Right lobe of liver (tissue), 6 donors: ENCODE results near the gene SOX15. TPM values are rescaled to one million over a fixed set of nuclear protein-coding genes. Genes with fewer than 3 reads are reported as not detected.

Source experiments
- ATAC-seq, 4 donors: fragments of 200-7000 bp; cut with Tn5 transposase; one replicate each; pipeline ENCODE4 v1.9.1; 2020; ENCODE audit warnings: mild to moderate bottlenecking in 4 of 4, moderate library complexity in 4 of 4
- DNase-seq, 3 donors: peaks; one replicate each; pipeline ENCODE4 v3.0.0-alpha.2; 2020
- H3K27ac ChIP-seq, 3 donors: fragments of 200-600 bp; one replicate each; pipeline ENCODE4 v1.8.0; 2022
- H3K27me3 ChIP-seq, 2 donors: fragments of 200-600 bp; one replicate each; pipeline ENCODE4 v1.8.0; 2022
- H3K36me3 ChIP-seq, 4 donors: fragments of 200-600 bp; sonication (generic) in 1 of 4; one replicate each; pipeline versions ENCODE4 v1.5.1 to v1.8.0; 2017 to 2022; ENCODE audit warnings: control low read depth in 1 of 4
- H3K4me1 ChIP-seq, 4 donors: fragments of 200-600 bp; sonication (generic) in 1 of 4; one replicate each; pipeline versions ENCODE4 v1.5.1 to v1.8.0; 2017 to 2022; ENCODE audit warnings: control low read depth in 1 of 4
- H3K4me3 ChIP-seq, 3 donors: fragments of 200-600 bp; one replicate each; pipeline ENCODE4 v1.8.0; 2022
- H3K9me3 ChIP-seq, 4 donors: fragments of 200-600 bp; sonication (generic) in 1 of 4; one replicate each; pipeline versions ENCODE4 v1.5.1 to v1.8.0; 2017 to 2022; ENCODE audit warnings: control low read depth in 1 of 4
- POLR2A ChIP-seq: fragments of 450-650 bp; IDR thresholded peaks from one replicate; pipeline ENCODE4 v1.6.1; 2017; ENCODE audit warnings: antibody characterized with exemption, mild to moderate bottlenecking
- WGBS: methylation state at CpG from one replicate; pipeline ENCODE4 v1.1.6; 2018; ENCODE audit warnings: low coverage, low lambda C conversion rate; ENCODE audit not compliant: insufficient coverage; ENCODE audit errors: missing lambda C conversion rate; 5-methylcytosine and 5-hydroxymethylcytosine counted together
- intact Hi-C, 2 donors: fragments of 100-400 bp; cut with DNase I; formaldehyde crosslinking; loops; one replicate each; pipeline versions ENCODE4 v1.11.2 to v1.14.1; 2022
- total RNA-seq, 6 experiments: library from RNA; depleted of rRNA in 2 of 6; stranded (reverse); fragments of >200 nt in 2 of 6; fragmentation: NEBNext Ultra II Directional in 3 of 6; extraction: Animal tissue kit (Norgen Biotek cat#: 25700) in 3 of 6; gene quantifications; one replicate each; pipeline versions ENCODE4 v1.1.0 to v1.2.4, GENCODE V29; 2016 to 2023
- TF ChIP-seq, protein P1 (sequence below), 4 donors: fragments of 200-600 bp in 3 of 4; fragments of 450-650 bp in 1 of 4; IDR thresholded peaks; one replicate each; pipeline versions ENCODE4 v1.5.1 to v1.8.0; 2016 to 2022; ENCODE audit warnings: antibody characterized with exemption in 4 of 4, mild to moderate bottlenecking in 2 of 4
- donor health status: DM: no; HTN: yes; CAD: no.
- donor health status: DM: no; HTN: no; CAD: no.
- donor health status: DM: no; HTN: no; CAD: no.
- donor health status: DM: no; HTN: yes; CAD: no.
- donor health status: DM: no; HTN: yes; CAD: no.

SOX15 gene
- total RNA-seq, 6 experiments from 2014 or later: not detected

DNA sequence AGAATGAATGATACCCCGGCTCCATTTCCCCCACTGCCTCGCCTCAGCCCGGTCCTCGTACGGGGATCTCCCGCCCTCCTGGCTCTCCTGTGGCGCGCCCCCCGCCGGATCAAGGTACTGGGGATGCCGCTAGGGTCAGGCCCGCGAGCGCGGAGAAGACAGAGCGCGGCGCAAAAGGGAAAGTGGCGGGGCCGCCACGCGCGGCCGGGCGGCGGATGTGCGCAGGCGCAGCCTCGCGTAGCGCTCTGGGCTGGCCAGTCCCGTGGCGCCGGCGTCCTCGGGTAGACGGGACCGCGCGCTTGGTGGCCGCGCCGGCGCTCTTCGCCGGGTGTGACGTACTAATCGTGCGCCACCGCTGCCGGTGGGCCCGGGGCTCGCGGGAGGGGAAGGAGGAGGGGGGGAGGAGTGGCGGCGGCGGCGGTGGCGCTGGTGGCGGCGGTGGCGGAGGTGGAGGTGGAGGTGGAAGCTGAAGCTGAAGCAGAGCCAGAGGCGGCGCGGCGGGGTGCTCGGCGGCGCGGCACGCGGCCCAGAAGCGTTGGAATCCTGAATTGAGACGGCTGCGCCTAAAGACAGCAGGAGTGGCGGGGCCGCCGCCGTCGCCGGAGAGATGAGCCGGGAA lies 28.2 kb downstream of the SOX15 start, which contains the start of gene SENP3:
Gene SENP3 (plus strand): TSS at position 331 of the 619 bp plus-strand sequence. CDS start 1,158 bp downstream, outside the sequence.
- H3K27ac ChIP-seq: peak within 1 kb of the TSS; percentile 72 to 79 (median 78)
- H3K36me3 ChIP-seq: peaks cover 0 to 22% (median 3%) of the 10 kb centered on the region in 4 donors
- TF ChIP-seq, protein P1, sequence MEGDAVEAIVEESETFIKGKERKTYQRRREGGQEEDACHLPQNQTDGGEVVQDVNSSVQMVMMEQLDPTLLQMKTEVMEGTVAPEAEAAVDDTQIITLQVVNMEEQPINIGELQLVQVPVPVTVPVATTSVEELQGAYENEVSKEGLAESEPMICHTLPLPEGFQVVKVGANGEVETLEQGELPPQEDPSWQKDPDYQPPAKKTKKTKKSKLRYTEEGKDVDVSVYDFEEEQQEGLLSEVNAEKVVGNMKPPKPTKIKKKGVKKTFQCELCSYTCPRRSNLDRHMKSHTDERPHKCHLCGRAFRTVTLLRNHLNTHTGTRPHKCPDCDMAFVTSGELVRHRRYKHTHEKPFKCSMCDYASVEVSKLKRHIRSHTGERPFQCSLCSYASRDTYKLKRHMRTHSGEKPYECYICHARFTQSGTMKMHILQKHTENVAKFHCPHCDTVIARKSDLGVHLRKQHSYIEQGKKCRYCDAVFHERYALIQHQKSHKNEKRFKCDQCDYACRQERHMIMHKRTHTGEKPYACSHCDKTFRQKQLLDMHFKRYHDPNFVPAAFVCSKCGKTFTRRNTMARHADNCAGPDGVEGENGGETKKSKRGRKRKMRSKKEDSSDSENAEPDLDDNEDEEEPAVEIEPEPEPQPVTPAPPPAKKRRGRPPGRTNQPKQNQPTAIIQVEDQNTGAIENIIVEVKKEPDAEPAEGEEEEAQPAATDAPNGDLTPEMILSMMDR (IDR thresholded peaks at IDR 0.05): no peak
- peak; percentile 51 for TF ChIP-seq POLR2A
- peaks cover 0 to 30% (median 15%) of the 10 kb centered on the region in 4 donors for H3K4me1 ChIP-seq
- intact Hi-C loops: loop anchor here (5.0 to 10.0 kb wide), 2 partner anchors 47 to 49 kb away; no protein-coding TSS in a partner anchor
- ATAC-seq: peak; percentile 61 to 79 (median 72)
- no peaks in the 10 kb centered on the region for H3K27me3 ChIP-seq
- DNase-seq: peak; percentile 91 to 94 (median 93)
- no peaks in the 10 kb centered on the region for H3K9me3 ChIP-seq
- 0% methylated on average over 38 of the region's 82 CpGs for WGBS
- peak within 1 kb of the TSS; percentile 82 to 99 (median 94) for H3K4me3 ChIP-seq

GRCh38 chr17:7561028-7561575 lies 28.8 kb downstream of the SOX15 start:
- H3K4me3 ChIP-seq: peak overlapping the region; percentile 82 to 99 (median 94)
- no peaks in the 10 kb centered on the region for H3K27me3 ChIP-seq
- ATAC-seq (peak; percentile 77 to 87 (median 80)), DNase-seq (peak; percentile 94 to 95 (median 95))
- H3K27ac ChIP-seq: peak overlapping the region; percentile 72 to 79 (median 78)
- peaks cover 0 to 30% (median 15%) of the 10 kb centered on the region in 4 donors for H3K4me1 ChIP-seq
- TF ChIP-seq POLR2A: no peak
- TF ChIP-seq, protein P1 (IDR thresholded peaks at IDR 0.05): peak; percentile 78 to 88 (median 84)
- H3K36me3 ChIP-seq: peaks cover 0 to 19% (median 3%) of the 10 kb centered on the region in 4 donors
- 0% methylated on average over 16 of the region's 32 CpGs for WGBS
- intact Hi-C loops: loop anchor here (5.0 to 10.0 kb wide), 2 partner anchors 46 to 49 kb away; no protein-coding TSS in a partner anchor
- no peaks in the 10 kb centered on the region for H3K9me3 ChIP-seq

DNA sequence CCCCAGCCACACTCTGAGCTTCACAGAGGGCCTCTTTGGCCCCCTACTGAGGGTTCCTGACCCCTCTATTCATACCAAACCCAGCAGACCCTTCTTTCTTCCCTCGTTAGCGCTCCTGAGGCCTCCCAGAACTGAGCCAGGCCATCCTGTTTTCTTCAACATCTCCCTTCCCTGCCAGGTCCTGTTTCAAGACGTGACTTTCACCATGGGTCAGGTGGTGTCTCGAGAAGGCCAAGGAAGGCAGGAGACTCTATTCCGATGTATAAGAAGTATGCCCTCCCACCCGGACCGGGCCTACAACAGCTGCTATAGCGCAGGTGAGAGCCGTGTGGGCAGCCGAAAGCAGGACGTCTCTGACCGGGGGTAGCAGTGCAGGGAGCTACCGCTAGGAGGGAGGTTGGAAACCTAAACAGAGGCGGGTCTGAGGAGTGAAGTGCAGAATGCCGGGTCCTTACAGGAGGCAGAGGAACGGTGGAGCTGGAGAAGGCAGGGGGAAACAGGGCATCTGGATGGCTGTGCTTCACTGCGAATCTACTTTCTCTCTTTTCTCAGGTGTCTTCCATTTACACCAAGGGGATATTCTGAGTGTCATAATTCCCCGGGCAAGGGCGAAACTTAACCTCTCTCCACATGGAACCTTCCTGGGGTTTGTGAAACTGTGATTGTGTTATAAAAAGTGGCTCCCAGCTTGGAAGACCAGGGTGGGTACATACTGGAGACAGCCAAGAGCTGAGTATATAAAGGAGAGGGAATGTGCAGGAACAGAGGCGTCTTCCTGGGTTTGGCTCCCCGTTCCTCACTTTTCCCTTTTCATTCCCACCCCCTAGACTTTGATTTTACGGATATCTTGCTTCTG lies 29.5 kb downstream of the SOX15 start:
- no peaks in the 10 kb centered on the region for H3K9me3 ChIP-seq
- H3K4me3 ChIP-seq: peak overlapping the region in 2 of 3 donors; percentile 94 to 99
- peaks cover 0 to 30% (median 15%) of the 10 kb centered on the region in 4 donors for H3K4me1 ChIP-seq
- 20% methylated on average over 22 of the region's 22 CpGs for WGBS
- H3K36me3 ChIP-seq: peaks cover 0 to 12% (median under 1%) of the 10 kb centered on the region in 4 donors
- H3K27ac ChIP-seq: peak overlapping the region; percentile 8 to 79 (median 50)
- ATAC-seq (peak; percentile 31 to 55 (median 36)), DNase-seq (peak in 1 of 3 donors; percentile 64)
- intact Hi-C loops: loop anchor here (5.0 to 10.0 kb wide), 2 partner anchors 46 to 48 kb away; no protein-coding TSS in a partner anchor
- no peaks in the 10 kb centered on the region for H3K27me3 ChIP-seq
- TF ChIP-seq POLR2A: no peak
- TF ChIP-seq, protein P1 (IDR thresholded peaks at IDR 0.05): peak; percentile 43 to 66 (median 46)
